Duodenal mucosa (tissue), 2 donors: ENCODE data around the gene SS18L1.

Source experiments
- H3K27ac ChIP-seq: one replicate; pipeline ENCODE4 v1.7.0; 2013; ENCODE audit warnings: low read depth, low read length
- H3K27me3 ChIP-seq, 2 donors: one replicate each; pipeline ENCODE4 v1.7.0; 2013; ENCODE audit warnings: low read length in 2 of 2, control low read depth in 1 of 2; ENCODE audit not compliant: insufficient read depth in 2 of 2, control insufficient read depth in 1 of 2
- H3K36me3 ChIP-seq, 2 donors: one replicate each; pipeline ENCODE4 v1.7.0; 2013; ENCODE audit warnings: low read length in 2 of 2, control low read depth in 1 of 2; ENCODE audit not compliant: insufficient read depth in 2 of 2, control insufficient read depth in 1 of 2
- H3K4me1 ChIP-seq, 2 donors: one replicate each; pipeline ENCODE4 v1.7.0; 2013; ENCODE audit warnings: low read length in 2 of 2, control low read depth in 1 of 2; ENCODE audit not compliant: insufficient read depth in 2 of 2, control insufficient read depth in 1 of 2
- H3K4me3 ChIP-seq, 2 donors: one replicate each; pipeline ENCODE4 v1.7.0; 2013; ENCODE audit warnings: low read length in 2 of 2, low read depth in 1 of 2
- H3K9ac ChIP-seq, 2 donors: one replicate each; pipeline ENCODE4 v1.7.0; 2013; ENCODE audit warnings: low read length in 2 of 2, low read depth in 1 of 2
- H3K9me3 ChIP-seq, 2 donors: one replicate each; pipeline ENCODE4 v1.7.0; 2013; ENCODE audit warnings: low read length in 2 of 2, control low read depth in 1 of 2; ENCODE audit not compliant: control insufficient read depth in 1 of 2

SS18L1 gene

GRCh38 chr20:62201173-62202082 is 57.9 kb downstream of the SS18L1 start:
- Histone ChIP-seq H3K4me3 (no peak overlapping the region), H3K27ac (no peak overlapping the region), H3K9ac (no peak overlapping the region), H3K27me3 (no peaks in the 10 kb centered on the region), H3K4me1 (no peaks in the 10 kb centered on the region), H3K9me3 (no peaks in the 10 kb centered on the region), H3K36me3 (peaks cover 32 to 54% of the 10 kb centered on the region in 2 donors)

- Histone ChIP-seq H3K9me3 (no peaks in the 10 kb centered on the region), H3K27me3 (no peaks in the 10 kb centered on the region), H3K9ac (no peak overlapping the region), H3K4me3 (no peak overlapping the region), H3K27ac (no peak overlapping the region), H3K36me3 (peaks cover 32 to 54% of the 10 kb centered on the region in 2 donors), H3K4me1 (no peaks in the 10 kb centered on the region)
These were observed 58.5 kb downstream of the SS18L1 start for GRCh38 chr20:62202083-62202395.

- Histone ChIP-seq H3K4me3 (no peak overlapping the region), H3K27me3 (no peaks in the 10 kb centered on the region), H3K36me3 (peaks cover 32 to 47% of the 10 kb centered on the region in 2 donors), H3K27ac (no peak overlapping the region), H3K9me3 (no peaks in the 10 kb centered on the region), H3K4me1 (no peaks in the 10 kb centered on the region), H3K9ac (no peak overlapping the region)
These were observed 59.3 kb downstream of the SS18L1 start for GRCh38 chr20:62202676-62203377.

GRCh38 chr20:62203378-62204030 is 59.9 kb downstream of the SS18L1 start:
- no peak overlapping the region for H3K4me3 ChIP-seq
- H3K9ac ChIP-seq = no peak overlapping the region
- H3K27me3 ChIP-seq = no peaks in the 10 kb centered on the region
- H3K27ac ChIP-seq = no peak overlapping the region
- no peaks in the 10 kb centered on the region for H3K4me1 ChIP-seq
- peaks cover 26 to 40% of the 10 kb centered on the region in 2 donors for H3K36me3 ChIP-seq
- H3K9me3 ChIP-seq = no peaks in the 10 kb centered on the region

GRCh38 chr20:62205618-62206387 is 62.2 kb downstream of the SS18L1 start:
- no peak overlapping the region for H3K27ac ChIP-seq
- no peaks in the 10 kb centered on the region for H3K9me3 ChIP-seq
- H3K4me3 ChIP-seq = no peak overlapping the region
- peaks cover 12 to 23% of the 10 kb centered on the region in 2 donors for H3K36me3 ChIP-seq
- H3K27me3 ChIP-seq = peaks cover 9 to 16% of the 10 kb centered on the region in 2 donors
- H3K4me1 ChIP-seq = no peaks in the 10 kb centered on the region
- no peak overlapping the region for H3K9ac ChIP-seq

- no peaks in the 10 kb centered on the region for H3K9me3 ChIP-seq
- H3K4me1 ChIP-seq = no peaks in the 10 kb centered on the region
These were observed 62.8 kb downstream of the SS18L1 start for GRCh38 chr20:62206388-62206775.

GRCh38 chr20:62208061-62208794 is 64.7 kb downstream of the SS18L1 start:
- H3K9me3 ChIP-seq = no peaks in the 10 kb centered on the region
- no peak overlapping the region for H3K27ac ChIP-seq
- H3K4me3 ChIP-seq = no peak overlapping the region
- peaks cover 0 to 1% of the 10 kb centered on the region in 2 donors for H3K36me3 ChIP-seq
- H3K9ac ChIP-seq = no peak overlapping the region
- H3K4me1 ChIP-seq = no peaks in the 10 kb centered on the region
- H3K27me3 ChIP-seq = peaks cover 9 to 30% of the 10 kb centered on the region in 2 donors

More at GRCh38 chr20:62206388-62206775, 62.8 kb downstream of the SS18L1 start:
- H3K27ac ChIP-seq = no peak overlapping the region
- H3K27me3 ChIP-seq = peaks cover 9 to 21% of the 10 kb centered on the region in 2 donors
- H3K9ac ChIP-seq = no peak overlapping the region
- peaks cover 7 to 17% of the 10 kb centered on the region in 2 donors for H3K36me3 ChIP-seq
- no peak overlapping the region for H3K4me3 ChIP-seq

GRCh38 chr20:62208795-62209755 is 65.5 kb downstream of the SS18L1 start:
- Histone ChIP-seq H3K9ac (no peak overlapping the region), H3K27me3 (peaks cover 10 to 34% of the 10 kb centered on the region in 2 donors), H3K4me1 (no peaks in the 10 kb centered on the region), H3K4me3 (no peak overlapping the region), H3K27ac (no peak overlapping the region), H3K36me3 (no peaks in the 10 kb centered on the region), H3K9me3 (no peaks in the 10 kb centered on the region)
